SIG-M5 (cell line): ENCODE results near the gene INF2.

ENCODE experiments used
- DNase-seq: peaks from one replicate; lab custom pipeline; 2025; lab: John Stamatoyannopoulos, UW

The INF2 gene

GRCh38 chr14:104676694-104677511 lies 12.5 kb upstream of the INF2 start:
- DNase-seq: no peak

- no peak for DNase-seq
Observed at GRCh38 chr14:104677512-104678332, 11.7 kb upstream of the INF2 start.

DNA sequence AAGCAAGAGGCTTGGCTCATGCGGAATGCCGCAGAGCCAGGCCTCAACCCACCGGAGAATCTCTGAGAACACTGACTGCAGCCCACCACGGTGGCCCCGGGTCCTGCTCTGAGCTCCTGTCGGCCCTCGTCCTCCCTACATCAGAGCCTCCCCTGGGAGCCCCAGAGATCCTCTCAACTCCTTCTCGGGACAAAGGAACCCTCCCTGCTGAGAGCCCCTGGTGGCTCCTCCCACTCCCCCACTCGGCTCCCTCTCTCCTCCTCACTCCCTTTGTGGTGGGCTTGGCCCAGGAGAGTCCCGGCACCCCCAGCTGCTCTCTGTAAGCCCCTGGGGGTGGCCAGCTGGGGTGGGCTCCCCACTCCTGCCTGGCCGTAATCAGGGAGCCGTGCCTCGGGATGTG lies 11.1 kb upstream of the INF2 start:
- DNase-seq: no peak

DNA sequence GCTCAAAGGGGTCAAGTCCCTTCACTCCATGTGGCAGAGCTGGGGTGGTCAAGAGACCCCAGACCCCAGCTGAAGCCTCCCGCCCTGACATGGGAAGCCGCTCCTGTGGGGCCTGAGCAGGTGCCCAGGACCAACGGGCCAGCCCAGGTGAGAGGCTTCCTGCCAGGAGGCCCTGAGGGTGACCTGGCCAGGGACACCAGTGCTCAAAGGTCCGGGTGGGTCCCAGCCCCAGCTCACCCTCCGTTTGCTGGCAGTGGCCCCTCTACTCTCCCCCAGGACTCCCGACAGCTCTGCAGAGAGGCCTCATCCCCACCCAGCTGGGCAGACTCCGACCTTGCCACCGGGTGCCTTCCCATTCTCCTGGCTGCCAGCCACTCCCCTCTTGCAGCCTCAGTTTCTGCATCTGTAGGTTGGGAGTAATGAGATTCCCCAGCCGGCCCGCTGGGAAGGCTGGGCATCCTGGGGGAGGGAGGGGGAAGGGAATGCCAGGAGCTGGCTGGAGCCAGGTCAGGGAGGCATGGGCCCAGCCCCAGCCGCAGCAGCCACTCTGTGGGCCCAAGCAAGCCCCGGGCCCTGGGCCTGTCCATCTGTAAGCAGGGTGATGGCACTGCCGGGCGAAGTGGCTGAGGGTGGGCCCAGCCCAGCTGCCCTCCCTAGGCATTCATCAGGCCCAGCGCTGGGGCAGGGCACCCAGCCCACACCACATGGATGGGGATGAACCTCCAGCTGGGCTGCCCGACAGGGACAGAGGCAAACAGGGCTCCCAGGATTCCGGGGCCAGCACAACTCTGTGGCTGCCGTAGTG lies 10.3 kb upstream of the INF2 start:
- no peak for DNase-seq

GRCh38 chr14:104680056-104680805 lies 9.2 kb upstream of the INF2 start:
- no peak for DNase-seq

GRCh38 chr14:104680806-104681688 lies 8.4 kb upstream of the INF2 start:
- no peak for DNase-seq

- DNase-seq: no peak
Observed at GRCh38 chr14:104681689-104682074, 7.7 kb upstream of the INF2 start.

DNA sequence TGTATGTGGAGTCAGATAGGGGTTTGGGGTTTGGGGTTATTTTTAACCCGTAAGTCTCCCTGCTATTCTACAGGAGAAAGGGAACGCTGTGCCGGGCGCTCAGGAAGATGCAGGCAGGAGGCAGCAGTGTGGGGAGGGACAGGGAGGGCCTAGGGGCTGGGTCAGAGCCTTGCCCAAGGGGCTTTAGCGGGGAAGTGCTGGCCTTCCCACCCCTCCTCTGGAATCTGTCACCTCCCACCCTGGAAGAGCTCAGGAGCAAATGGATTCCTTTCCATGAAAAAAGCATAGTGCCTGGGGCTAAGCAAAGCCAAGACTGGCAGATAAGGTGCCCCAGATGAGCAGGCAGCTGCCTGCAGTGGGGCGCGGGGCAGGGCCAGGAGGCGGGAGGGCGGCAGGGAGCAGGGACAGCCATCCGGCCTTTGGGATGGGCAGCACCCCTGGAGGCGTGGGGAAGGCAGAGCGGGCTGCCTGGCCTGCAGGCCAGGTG lies 7.3 kb upstream of the INF2 start:
- no peak for DNase-seq

GRCh38 chr14:104683653-104684448 lies 5.6 kb upstream of the INF2 start:
- DNase-seq: no peak

- DNase-seq: no peak
Observed at GRCh38 chr14:104684449-104684821, 5.0 kb upstream of the INF2 start.

DNA sequence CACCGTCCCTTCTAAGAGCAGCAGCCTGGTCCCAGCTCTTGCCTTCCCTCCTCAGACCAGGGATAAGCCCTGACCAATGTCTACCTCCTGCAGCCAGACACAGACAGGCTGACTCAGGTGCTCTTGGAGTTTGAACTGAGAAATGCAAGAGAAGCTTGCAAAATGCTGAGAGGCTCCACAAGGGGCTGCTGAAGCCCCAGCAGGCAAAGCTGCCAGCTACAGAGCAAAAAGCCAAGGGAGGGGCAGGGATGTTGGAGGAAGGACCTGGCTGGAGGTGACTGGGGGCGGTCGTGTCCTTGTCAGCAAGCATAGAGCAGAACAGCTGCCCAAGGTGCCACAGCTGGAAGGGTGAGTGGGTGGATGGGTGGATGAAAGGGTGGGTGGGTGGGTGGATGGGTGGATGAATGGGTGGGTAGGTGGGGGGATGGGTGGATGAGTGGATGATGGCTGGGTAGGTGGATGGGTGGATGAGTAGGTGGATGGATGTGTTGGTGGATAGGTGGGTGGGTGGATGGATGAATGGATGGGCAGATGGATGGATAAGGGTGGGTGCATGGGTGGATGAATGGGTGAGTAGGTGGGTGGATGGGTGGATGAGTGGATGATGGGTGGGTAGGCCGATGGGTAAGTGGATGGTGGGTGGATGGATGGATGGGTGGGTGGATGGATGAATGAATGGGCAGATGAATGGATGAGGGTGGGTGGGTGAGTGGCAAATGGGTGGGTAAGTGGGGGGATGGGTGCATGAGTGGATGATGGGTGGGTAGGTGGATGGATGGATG lies 4.0 kb upstream of the INF2 start:
- no peak for DNase-seq

GRCh38 chr14:104685998-104686610 lies 3.3 kb upstream of the INF2 start:
- DNase-seq: no peak

GRCh38 chr14:104686624-104687517 lies 2.5 kb upstream of the INF2 start:
- no peak for DNase-seq

DNA sequence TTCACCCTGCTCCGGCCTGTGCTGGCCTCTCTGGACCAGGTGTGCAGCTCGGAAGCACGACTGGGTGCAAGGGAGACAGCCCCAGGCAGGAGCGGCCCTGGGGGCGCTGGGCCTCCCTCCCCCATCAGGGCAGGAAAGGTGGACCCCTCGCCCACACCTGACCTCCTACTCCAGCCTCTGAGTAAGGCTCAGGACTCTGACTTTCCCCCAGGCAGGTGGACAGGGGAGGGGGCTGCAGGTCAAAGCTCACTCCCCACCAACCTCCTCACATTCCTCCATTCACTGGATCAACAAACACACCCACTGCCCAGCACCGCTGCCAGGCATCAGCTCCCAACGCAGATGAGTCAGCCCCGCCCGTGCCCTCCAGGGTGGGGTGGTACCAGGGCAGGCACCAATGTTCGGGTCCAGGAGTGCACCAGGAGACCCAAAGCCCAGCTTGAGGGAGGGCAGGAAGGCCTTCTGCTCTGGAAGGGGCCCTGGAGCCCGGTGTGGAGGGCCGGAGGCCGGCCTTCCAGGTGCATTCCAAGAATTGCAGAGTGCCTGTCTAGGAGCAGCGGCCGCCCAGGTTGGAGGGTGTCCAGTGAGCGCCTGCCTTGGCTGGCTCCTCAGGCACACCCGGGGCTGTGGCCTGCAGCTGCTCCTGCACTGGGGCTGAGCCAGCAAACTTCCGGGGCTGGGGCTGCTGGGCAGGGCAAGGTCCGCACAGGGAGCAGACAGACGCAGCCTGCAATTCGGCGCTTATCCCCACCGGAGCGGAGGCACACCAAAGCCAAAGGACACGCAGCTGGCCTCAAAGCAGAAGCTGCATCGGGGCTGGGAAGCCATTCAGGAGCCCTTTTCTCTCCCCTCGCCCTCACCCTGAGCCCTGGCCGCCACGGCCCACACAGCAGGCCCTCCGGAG lies 1.6 kb upstream of the INF2 start:
- DNase-seq: no peak

DNA sequence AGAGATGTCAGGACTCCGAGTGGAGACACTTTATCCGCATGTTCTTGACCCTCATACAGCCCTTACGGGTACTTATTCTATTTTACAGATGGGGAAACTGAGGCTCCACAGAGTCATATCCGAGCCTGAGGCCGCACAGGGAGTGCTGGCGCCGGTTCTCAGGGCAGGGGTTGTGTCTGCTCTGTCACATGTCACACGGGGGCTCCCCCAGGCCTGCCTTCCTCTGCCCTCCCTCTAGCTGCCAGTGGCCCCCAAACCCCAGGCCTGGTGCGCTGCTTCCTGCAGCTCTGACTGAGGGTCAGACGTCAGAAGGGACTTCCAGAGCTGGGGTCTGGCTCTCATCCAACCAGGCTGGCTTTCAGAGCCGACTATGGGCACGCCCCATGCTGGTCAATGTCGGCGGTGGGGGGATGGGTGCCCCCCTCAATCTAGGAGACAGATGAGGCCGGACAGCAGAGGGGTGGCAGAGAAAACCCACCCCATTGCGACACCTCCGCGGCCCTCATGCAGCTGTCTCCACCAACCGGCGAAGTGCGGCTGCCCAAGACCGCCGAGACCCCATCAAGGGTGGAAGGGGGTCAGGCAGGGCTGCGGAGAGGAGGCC lies 811 bp upstream of the INF2 start:
- no peak for DNase-seq
